Anterior cingulate cortex (tissue), 58 donors: ENCODE measurements around the gene PALM2AKAP2.
A peak's percentile ranks its signal among the peaks of the same experiment; 100 is the strongest.
"Not testable (repeated sequence)": the region's sequence is repeated elsewhere in the genome, so short reads cannot be mapped to it uniquely, and the experiment has no call there.

Experiments used
- DNase-seq, 58 donors: peaks; one replicate each; lab custom pipeline; 2025; lab: John Stamatoyannopoulos, UW

PALM2AKAP2 gene

GRCh38 chr9:109799792-109800191, 19.8 kb downstream of the PALM2AKAP2 start:
- DNase-seq, result no peak

DNA sequence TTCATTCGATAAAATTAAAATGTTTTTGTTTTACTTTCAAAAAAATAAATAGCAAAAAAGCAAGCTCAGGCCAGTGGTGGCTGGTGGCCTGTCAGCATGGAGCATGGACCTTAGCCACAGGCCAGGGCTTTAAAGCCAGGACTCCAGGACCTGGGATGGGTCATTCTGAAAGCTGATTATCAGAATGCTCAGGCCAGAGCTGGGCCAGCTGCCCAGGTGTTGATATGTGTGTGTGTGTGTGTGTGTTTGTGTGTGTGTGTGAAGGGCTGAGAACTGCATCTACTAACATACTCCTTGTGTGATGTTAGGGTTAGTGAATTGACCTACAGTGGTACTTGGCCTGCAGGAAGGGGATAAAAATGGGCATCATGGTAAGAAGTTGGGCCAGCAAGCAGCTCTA, 21.5 kb downstream of the PALM2AKAP2 start:
- DNase-seq, result no peak

GRCh38 chr9:109802491-109802890, 22.5 kb downstream of the PALM2AKAP2 start:
- no peak for DNase-seq

GRCh38 chr9:109805050-109805449, 25.1 kb downstream of the PALM2AKAP2 start:
- no peak for DNase-seq

DNA sequence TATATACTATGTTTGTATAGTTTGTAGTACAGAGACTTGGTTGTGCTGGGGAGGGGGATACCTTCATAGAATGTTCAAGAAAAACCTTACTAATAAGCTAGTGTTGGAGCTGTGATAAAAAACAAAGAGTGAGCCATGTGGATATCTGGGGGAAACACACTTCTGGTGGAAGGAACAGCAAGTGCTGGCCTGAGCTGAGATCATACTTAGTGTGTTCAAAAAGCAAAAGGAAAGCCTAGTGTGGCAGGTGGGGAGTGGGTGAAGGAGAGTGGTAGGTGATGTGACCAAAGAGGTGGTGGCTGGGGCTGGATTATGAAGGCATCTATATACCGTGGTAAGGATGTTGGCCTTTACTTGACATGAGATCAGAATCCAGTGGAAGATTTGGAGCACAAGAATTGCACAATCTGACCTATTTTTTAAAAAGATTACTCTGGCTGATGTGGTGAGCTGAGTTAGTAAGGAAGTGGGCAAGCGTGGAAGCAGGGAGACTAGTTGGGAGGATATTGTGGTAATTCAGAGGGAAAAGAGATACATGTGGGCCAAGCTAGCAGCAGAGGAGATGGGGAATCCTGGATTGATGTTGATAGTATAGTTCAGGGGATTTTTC, 26.6 kb downstream of the PALM2AKAP2 start:
- DNase-seq, result no peak

GRCh38 chr9:109811876-109812275, 31.9 kb downstream of the PALM2AKAP2 start:
- DNase-seq, result peak in 39 of 58 donors; percentile 2 to 84 (median 31)

- DNase-seq, result no peak
These were observed 32.3 kb downstream of the PALM2AKAP2 start for GRCh38 chr9:109812331-109812730.

DNA sequence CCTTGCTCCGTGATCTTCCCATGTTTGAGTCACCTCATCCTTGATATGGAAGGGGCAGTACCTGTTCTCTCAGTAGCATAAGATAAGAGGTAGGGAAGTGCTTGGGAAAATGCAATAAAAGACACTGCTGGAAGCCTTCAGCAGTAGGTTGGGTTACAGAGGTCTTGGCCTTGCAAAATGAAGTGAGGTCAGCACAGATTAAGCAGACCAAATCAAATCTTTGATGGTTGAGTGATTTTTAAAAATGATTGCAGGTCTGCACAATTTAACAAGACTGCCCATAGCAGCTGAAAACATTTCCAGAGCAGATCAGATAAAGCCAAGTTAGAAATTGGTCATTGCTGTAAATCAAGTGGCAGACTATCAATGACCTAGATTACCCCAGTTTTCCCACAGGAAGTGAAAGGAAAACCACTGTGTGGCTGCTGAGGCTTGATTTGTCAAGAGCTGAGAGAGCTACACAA, 32.9 kb downstream of the PALM2AKAP2 start:
- no peak for DNase-seq

GRCh38 chr9:109813303-109813702, 33.3 kb downstream of the PALM2AKAP2 start:
- DNase-seq, result no peak

GRCh38 chr9:109813829-109814228, 33.8 kb downstream of the PALM2AKAP2 start:
- no peak for DNase-seq

DNA sequence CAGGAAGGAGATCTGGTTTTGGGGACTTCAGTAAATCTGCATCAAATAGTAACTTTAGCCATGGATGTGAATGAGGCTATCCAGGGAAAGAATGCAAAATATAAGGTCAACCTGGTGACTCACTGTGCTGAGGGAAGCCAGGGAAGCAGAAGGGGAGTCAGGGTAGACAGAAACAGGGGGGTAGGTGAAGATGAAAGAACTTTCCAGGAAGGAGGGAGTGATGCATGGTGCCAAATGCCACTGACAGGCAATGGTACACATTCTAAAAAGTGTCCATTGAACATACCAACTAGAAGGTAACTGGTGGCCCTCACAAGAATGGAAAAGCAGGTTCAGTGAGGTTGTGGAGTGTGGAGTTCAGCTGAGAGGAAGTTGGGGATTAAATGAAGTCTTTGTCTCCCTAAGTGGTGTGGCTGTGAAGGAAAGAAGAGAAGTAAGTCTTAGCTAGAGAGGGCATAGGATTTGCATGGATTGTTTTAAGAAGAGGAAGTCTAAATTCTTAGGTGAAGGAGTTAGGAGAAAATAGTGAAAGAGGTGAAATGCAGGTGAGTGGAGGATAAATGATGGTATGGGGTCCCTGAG, 35.5 kb downstream of the PALM2AKAP2 start:
- DNase-seq, result no peak

DNA sequence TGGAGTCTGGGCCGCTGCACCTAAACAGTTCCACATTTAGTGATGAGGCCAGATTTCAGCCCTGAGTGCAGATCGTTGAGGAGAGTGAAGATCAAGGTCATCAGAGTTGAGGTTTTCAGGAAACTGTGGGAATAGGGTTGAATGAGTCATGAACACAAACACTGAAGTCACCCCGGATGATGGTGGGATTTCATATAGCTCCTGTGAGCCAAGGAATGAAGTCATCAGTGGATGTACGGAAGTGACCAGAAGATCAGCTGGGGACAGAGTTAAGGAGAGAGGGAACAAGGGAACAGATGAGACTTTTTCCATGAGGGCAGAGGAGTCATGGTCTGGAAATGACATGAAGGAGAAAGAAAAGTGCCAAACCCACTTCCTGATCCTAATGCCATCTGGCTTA, 36.5 kb downstream of the PALM2AKAP2 start:
- DNase-seq, result peak in 1 of 58 donors; percentile 13

- peak in 1 of 58 donors; percentile 62 for DNase-seq
These were observed 37.3 kb downstream of the PALM2AKAP2 start for GRCh38 chr9:109817146-109817845.

- DNase-seq, result peak in 29 of 58 donors; percentile 2 to 62 (median 28)
These were observed 38.0 kb downstream of the PALM2AKAP2 start for GRCh38 chr9:109817846-109818472.

- no peak for DNase-seq
These were observed 41.7 kb downstream of the PALM2AKAP2 start for GRCh38 chr9:109821711-109822110.

- DNase-seq, result not testable (repeated sequence)
These were observed 45.4 kb downstream of the PALM2AKAP2 start for GRCh38 chr9:109825383-109825782.

DNA sequence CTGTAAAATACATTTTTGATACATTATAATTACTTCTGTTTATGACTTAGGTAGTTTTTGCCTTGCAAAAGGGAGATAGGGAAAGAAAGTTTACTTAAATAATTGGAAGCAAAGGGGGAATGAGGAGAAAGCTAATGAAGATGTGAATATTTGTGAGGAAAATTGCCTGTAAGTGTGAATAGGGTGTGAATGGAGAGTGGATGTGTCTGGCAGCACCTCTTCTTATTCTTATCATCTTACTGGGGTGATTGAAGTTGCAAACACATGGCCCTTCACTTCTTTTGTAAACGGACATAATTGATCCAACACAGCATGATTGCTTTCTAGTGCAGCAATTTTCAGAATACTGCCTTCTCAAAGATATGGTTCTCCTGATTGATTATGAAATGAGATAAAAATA, 46.6 kb downstream of the PALM2AKAP2 start:
- DNase-seq, result no peak

- DNase-seq, result no peak
These were observed 48.3 kb downstream of the PALM2AKAP2 start for GRCh38 chr9:109828254-109828653.
